GM21526 (cell line): ENCODE measurements around the gene KRTAP4-9.
"Not testable (repeated sequence)": the region's sequence is repeated elsewhere in the genome, so short reads cannot be mapped to it uniquely, and the experiment has no call there.

ENCODE experiments used
- ATAC-seq: cut with Tn5 transposase; IDR thresholded peaks from one replicate; pipeline ENCODE4 v1.9.1; 2021; ENCODE audit warnings: moderate library complexity; ENCODE audit not compliant: unreplicated experiment, low FRiP score

KRTAP4-9 gene

GRCh38 chr17:41125064-41125463 lies 19.9 kb downstream of the KRTAP4-9 start:
- ATAC-seq, result no peak

GRCh38 chr17:41126412-41126811 lies 21.2 kb downstream of the KRTAP4-9 start:
- no peak for ATAC-seq

- ATAC-seq, result no peak
Measured at GRCh38 chr17:41127371-41127770, 22.2 kb downstream of the KRTAP4-9 start.

- no peak for ATAC-seq
Measured at GRCh38 chr17:41131979-41132378, 26.8 kb downstream of the KRTAP4-9 start.

- ATAC-seq, result no peak
Measured at GRCh38 chr17:41133880-41134735, 28.9 kb downstream of the KRTAP4-9 start.

GRCh38 chr17:41139865-41140264 lies 34.7 kb downstream of the KRTAP4-9 start:
- ATAC-seq, result not testable (repeated sequence)

GRCh38 chr17:41140360-41141131 lies 35.4 kb downstream of the KRTAP4-9 start, which contains the start of gene KRTAP4-6:
KRTAP4-6 (minus strand) TSS chr17:41140544; CDS start chr17:41140487, 57 bp downstream.
- no peak for ATAC-seq

GRCh38 chr17:41141361-41141760 lies 36.2 kb downstream of the KRTAP4-9 start:
- ATAC-seq, result no peak

- no peak for ATAC-seq
Measured at GRCh38 chr17:41144846-41145245, 39.7 kb downstream of the KRTAP4-9 start.

- no peak for ATAC-seq
Measured at GRCh38 chr17:41145261-41145660, 40.1 kb downstream of the KRTAP4-9 start.

- ATAC-seq, result no peak
Measured at GRCh38 chr17:41147531-41148204, 42.5 kb downstream of the KRTAP4-9 start.

GRCh38 chr17:41148971-41149651 lies 43.9 kb downstream of the KRTAP4-9 start:
- not testable (repeated sequence) for ATAC-seq

- no peak for ATAC-seq
Measured at GRCh38 chr17:41149652-41149985, 44.4 kb downstream of the KRTAP4-9 start, which contains the start of gene KRTAP4-5. KRTAP4-5 (minus strand) TSS chr17:41149825; CDS start chr17:41149767, 58 bp downstream.

- no peak for ATAC-seq
Measured at GRCh38 chr17:41150026-41150425, 44.8 kb downstream of the KRTAP4-9 start.

- no peak for ATAC-seq
Measured at GRCh38 chr17:41151525-41151924, 46.3 kb downstream of the KRTAP4-9 start.

- ATAC-seq, result no peak
Measured at GRCh38 chr17:41153856-41154255, 48.7 kb downstream of the KRTAP4-9 start.
